OCI-LY1 (cell line): Measurements from ENCODE around the gene PCDH19.

Source experiments
- H2AFZ ChIP-seq: fragments of 200-600 bp; sonication (generic), shearing (Covaris generic); 2 replicates; pipeline ENCODE4 v1.6.0; 2014; ENCODE audit warnings: antibody characterized with exemption, mild to moderate bottlenecking, low read length
- H3F3A ChIP-seq: fragments of 200-600 bp; sonication (generic), shearing (Covaris generic); 2 replicates; pipeline ENCODE4 v1.6.0; 2014; ENCODE audit warnings: mild to moderate bottlenecking, antibody characterized with exemption, low read length, moderate library complexity; ENCODE audit not compliant: insufficient read depth
- H3K27ac ChIP-seq: fragments of 200-600 bp; sonication (generic); 2 replicates; pipeline ENCODE4 v1.5.1; 2014; ENCODE audit warnings: low read length, mixed run types, mild to moderate bottlenecking, low read depth; ENCODE audit not compliant: poor library complexity, severe bottlenecking
- H3K27me3 ChIP-seq: fragments of 200-600 bp; sonication (generic); 2 replicates; pipeline ENCODE4 v1.6.0; 2014; ENCODE audit warnings: antibody characterized with exemption, mild to moderate bottlenecking, low read length, moderate library complexity; ENCODE audit not compliant: insufficient read depth
- H3K36me3 ChIP-seq: fragments of 200-600 bp; sonication (generic); 2 replicates; pipeline ENCODE4 v1.6.1; 2014; ENCODE audit warnings: mild to moderate bottlenecking, antibody characterized with exemption, low read length, moderate library complexity, mixed read lengths; ENCODE audit not compliant: insufficient read depth
- H3K4me1 ChIP-seq: fragments of 200-600 bp; sonication (generic); 2 replicates; pipeline ENCODE4 v1.5.1; 2014; ENCODE audit warnings: mild to moderate bottlenecking, low read length, moderate library complexity; ENCODE audit not compliant: insufficient read depth, severe bottlenecking
- H3K4me2 ChIP-seq: fragments of 200-600 bp; sonication (generic), shearing (Covaris generic); 2 replicates; pipeline ENCODE4 v1.6.1; 2014; ENCODE audit warnings: low read length
- H3K4me3 ChIP-seq: fragments of 200-600 bp; sonication (generic); 2 replicates; pipeline ENCODE4 v1.5.1; 2014; ENCODE audit warnings: low read length, low read depth, mild to moderate bottlenecking, mixed read lengths; ENCODE audit not compliant: poor library complexity, severe bottlenecking
- H3K79me2 ChIP-seq: fragments of 200-600 bp; shearing (Covaris generic); 2 replicates; pipeline ENCODE4 v1.6.1; 2016; ENCODE audit warnings: mixed run types, low read length, mixed read lengths; ENCODE audit not compliant: insufficient read depth
- H3K9ac ChIP-seq: fragments of 200-600 bp; sonication (generic), shearing (Covaris generic); 2 replicates; pipeline ENCODE4 v1.6.1; 2014; ENCODE audit warnings: mild to moderate bottlenecking, low read length, mixed read lengths
- H3K9me2 ChIP-seq: fragments of 200-600 bp; sonication (generic), shearing (Covaris generic); 2 replicates; pipeline ENCODE4 v1.6.1; 2014; ENCODE audit warnings: low read depth, mild to moderate bottlenecking, low read length, mixed read lengths
- H3K9me3 ChIP-seq: fragments of 200-600 bp; shearing (Covaris generic); 2 replicates; pipeline ENCODE4 v1.6.1; 2014; ENCODE audit warnings: low read length, mixed read lengths
- H4K20me1 ChIP-seq: fragments of 200-600 bp; sonication (generic), shearing (Covaris generic); 2 replicates; pipeline ENCODE4 v1.6.0; 2016; ENCODE audit warnings: mild to moderate bottlenecking, low read length; ENCODE audit not compliant: insufficient read depth
- EZH2 ChIP-seq: fragments of 200-600 bp; sonication (generic), shearing (Covaris generic); IDR thresholded peaks from 2 replicates; pipeline ENCODE4 v1.8.0; 2017; ENCODE audit warnings: borderline replicate concordance, mixed run types, mild to moderate bottlenecking, antibody characterized with exemption, low read length, moderate library complexity, mixed read lengths
- TF ChIP-seq, protein P1 (sequence below): fragments of 200-600 bp; sonication (generic), shearing (Covaris generic); IDR thresholded peaks from 2 replicates; pipeline ENCODE4 v1.5.1; 2017; ENCODE audit warnings: mild to moderate bottlenecking, antibody characterized with exemption, low read length, moderate library complexity, mixed read lengths

Gene PCDH19, protein sequence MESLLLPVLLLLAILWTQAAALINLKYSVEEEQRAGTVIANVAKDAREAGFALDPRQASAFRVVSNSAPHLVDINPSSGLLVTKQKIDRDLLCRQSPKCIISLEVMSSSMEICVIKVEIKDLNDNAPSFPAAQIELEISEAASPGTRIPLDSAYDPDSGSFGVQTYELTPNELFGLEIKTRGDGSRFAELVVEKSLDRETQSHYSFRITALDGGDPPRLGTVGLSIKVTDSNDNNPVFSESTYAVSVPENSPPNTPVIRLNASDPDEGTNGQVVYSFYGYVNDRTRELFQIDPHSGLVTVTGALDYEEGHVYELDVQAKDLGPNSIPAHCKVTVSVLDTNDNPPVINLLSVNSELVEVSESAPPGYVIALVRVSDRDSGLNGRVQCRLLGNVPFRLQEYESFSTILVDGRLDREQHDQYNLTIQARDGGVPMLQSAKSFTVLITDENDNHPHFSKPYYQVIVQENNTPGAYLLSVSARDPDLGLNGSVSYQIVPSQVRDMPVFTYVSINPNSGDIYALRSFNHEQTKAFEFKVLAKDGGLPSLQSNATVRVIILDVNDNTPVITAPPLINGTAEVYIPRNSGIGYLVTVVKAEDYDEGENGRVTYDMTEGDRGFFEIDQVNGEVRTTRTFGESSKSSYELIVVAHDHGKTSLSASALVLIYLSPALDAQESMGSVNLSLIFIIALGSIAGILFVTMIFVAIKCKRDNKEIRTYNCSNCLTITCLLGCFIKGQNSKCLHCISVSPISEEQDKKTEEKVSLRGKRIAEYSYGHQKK (N-terminal part only)

GRCh38 chrX:100409610-100410590 is at the start of gene PCDH19:
PCDH19 (minus strand) TSS chrX:100410273; CDS start chrX:100408597, 1,676 bp downstream.
- Histone ChIP-seq H3K9ac (no peak within 1 kb of the TSS), H3K27ac (no peak within 1 kb of the TSS), H3K9me3 (no peaks in the 10 kb centered on the region), H3K4me1 (no peaks in the 10 kb centered on the region), H4K20me1 (no peaks in the 10 kb centered on the region), H3K4me2 (no peak within 1 kb of the TSS), H2AFZ (no peak within 1 kb of the TSS), H3F3A (no peaks in the 10 kb centered on the region), H3K79me2 (no peaks in the 10 kb centered on the region), H3K4me3 (no peak within 1 kb of the TSS), H3K9me2 (no peaks in the 10 kb centered on the region), H3K27me3 (no peaks in the 10 kb centered on the region), H3K36me3 (no peaks in the 10 kb centered on the region)
- TF ChIP-seq, protein P1, sequence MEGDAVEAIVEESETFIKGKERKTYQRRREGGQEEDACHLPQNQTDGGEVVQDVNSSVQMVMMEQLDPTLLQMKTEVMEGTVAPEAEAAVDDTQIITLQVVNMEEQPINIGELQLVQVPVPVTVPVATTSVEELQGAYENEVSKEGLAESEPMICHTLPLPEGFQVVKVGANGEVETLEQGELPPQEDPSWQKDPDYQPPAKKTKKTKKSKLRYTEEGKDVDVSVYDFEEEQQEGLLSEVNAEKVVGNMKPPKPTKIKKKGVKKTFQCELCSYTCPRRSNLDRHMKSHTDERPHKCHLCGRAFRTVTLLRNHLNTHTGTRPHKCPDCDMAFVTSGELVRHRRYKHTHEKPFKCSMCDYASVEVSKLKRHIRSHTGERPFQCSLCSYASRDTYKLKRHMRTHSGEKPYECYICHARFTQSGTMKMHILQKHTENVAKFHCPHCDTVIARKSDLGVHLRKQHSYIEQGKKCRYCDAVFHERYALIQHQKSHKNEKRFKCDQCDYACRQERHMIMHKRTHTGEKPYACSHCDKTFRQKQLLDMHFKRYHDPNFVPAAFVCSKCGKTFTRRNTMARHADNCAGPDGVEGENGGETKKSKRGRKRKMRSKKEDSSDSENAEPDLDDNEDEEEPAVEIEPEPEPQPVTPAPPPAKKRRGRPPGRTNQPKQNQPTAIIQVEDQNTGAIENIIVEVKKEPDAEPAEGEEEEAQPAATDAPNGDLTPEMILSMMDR = no peak
- no peak for TF ChIP-seq EZH2

DNA sequence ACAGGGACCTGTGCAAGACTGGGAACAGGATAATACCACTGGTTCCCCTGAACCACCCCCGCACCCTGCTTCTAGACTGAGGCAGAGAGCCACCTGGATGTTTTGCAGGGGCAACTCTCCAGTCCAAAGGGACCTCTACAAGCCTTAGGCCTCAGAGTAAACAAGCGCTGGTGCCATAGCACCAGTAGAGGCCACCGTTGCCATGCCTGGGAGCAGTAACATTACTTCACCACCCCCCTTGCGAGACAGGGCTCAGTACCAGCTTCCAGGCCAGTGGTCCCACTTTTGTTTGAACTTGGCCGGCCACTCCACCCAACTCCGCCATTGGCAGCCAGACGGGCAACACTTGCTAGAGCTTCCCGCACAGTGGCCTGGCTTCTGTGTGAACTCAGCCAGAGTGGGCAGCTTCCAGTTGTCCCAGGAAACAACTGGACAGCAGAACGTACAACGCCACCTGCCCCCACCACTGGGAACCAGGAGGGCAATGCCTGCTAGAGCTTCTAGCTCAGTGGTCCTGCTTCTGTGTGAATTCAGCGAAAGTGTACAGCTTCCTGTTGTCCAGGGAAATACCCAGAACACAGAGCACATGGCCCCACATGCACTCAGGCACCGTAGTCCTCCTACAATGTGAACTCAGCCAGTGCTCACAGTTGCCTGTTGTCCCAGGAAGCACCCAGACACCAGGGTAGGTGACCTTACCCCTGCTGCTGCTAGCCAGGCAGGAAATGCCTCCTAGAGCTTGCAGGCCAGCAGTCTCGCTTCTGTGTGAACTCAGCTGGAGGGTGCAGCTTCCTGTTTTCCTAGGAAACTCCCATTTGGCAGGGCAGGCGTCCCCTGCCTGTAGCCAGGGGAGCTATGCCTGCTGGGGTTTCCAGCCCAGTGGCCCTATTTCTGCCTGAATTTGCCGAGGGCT is 39.9 kb upstream of the PCDH19 start:
- Histone ChIP-seq H4K20me1 (no peaks in the 10 kb centered on the region), H3F3A (no peaks in the 10 kb centered on the region), H3K36me3 (no peaks in the 10 kb centered on the region), H2AFZ (no peak overlapping the region), H3K9ac (no peak overlapping the region), H3K9me2 (no peaks in the 10 kb centered on the region), H3K79me2 (no peaks in the 10 kb centered on the region), H3K4me3 (no peak overlapping the region), H3K27me3 (no peaks in the 10 kb centered on the region), H3K27ac (no peak overlapping the region), H3K4me2 (no peak overlapping the region), H3K9me3 (no peaks in the 10 kb centered on the region), H3K4me1 (no peaks in the 10 kb centered on the region)
- TF ChIP-seq EZH2 = no peak
- TF ChIP-seq, protein P1 = no peak
